ENCODE results near the gene DGKD. TPM values are rescaled to one million over a fixed set of nuclear protein-coding genes. Genes with fewer than 3 reads are reported as not detected.

DGKD gene
- total RNA-seq, 2 experiments from 2014 or later, result 147 to 156 TPM

- Mint-ChIP-seq H3K4me3 (no peak overlapping the region), H3K27ac (no peak overlapping the region)
- ATAC-seq (ENCODE audit: poor library complexity), result no peak
These were observed 99.6 kb downstream of the DGKD start for GRCh38 chr2:233453916-233454315.

GRCh38 chr2:233455006-233455405 is 100.7 kb downstream of the DGKD start:
- ChIA-PET CTCF (no interaction called here), POLR2A (no interaction called here)
- DNase-seq (no peak), ATAC-seq (ENCODE audit: poor library complexity) (no peak)
- Histone ChIP-seq H3K4me1 (ENCODE audit: insufficient read depth, low read length) (no peaks in the 10 kb centered on the region), H3K4me3 (ENCODE audit: low read length) (no peak overlapping the region), H3K36me3 (ENCODE audit: insufficient read depth, low read length) (peaks cover 95% of the 10 kb centered on the region), H3K9me3 (ENCODE audit: control insufficient read depth in 1 of 2, insufficient read depth in 1 of 2, low read length in 2 of 2) (no peaks in the 10 kb centered on the region), H3K27me3 (ENCODE audit: control insufficient read depth in 1 of 2, insufficient read depth in 2 of 2, low read length in 2 of 2) (no peaks in the 10 kb centered on the region), H3K27ac (ENCODE audit: low read depth in 1 of 2, low read length in 2 of 2) (no peak overlapping the region)
- Mint-ChIP-seq H3K4me1 (ENCODE audit: low read depth) (no peaks in the 10 kb centered on the region), H3K27me3 (no peaks in the 10 kb centered on the region), H3K9me3 (no peaks in the 10 kb centered on the region), H3K4me3 (no peak overlapping the region), H3K27ac (no peak overlapping the region), H3K36me3 (ENCODE audit: low read depth) (peaks cover 93% of the 10 kb centered on the region)
- intact Hi-C loops (cut with DNase I, micrococcal nuclease), result no loop called here
- no peak for TF ChIP-seq CTCF (IDR thresholded peaks at IDR 0.05)

More at GRCh38 chr2:233453916-233454315, 99.6 kb downstream of the DGKD start:
- intact Hi-C loops (cut with DNase I, micrococcal nuclease), result no loop called here
- H3K27me3 ChIP-seq (ENCODE audit: control insufficient read depth in 1 of 2, insufficient read depth in 2 of 2, low read length in 2 of 2), result no peaks in the 10 kb centered on the region
- Mint-ChIP-seq H3K27me3 (no peaks in the 10 kb centered on the region), H3K9me3 (no peaks in the 10 kb centered on the region), H3K36me3 (ENCODE audit: low read depth) (peaks cover 93% of the 10 kb centered on the region), H3K4me1 (ENCODE audit: low read depth) (no peaks in the 10 kb centered on the region)
- no peaks in the 10 kb centered on the region for H3K9me3 ChIP-seq (ENCODE audit: control insufficient read depth in 1 of 2, insufficient read depth in 1 of 2, low read length in 2 of 2)
- peaks cover 95% of the 10 kb centered on the region for H3K36me3 ChIP-seq (ENCODE audit: insufficient read depth, low read length)
- no peaks in the 10 kb centered on the region for H3K4me1 ChIP-seq (ENCODE audit: insufficient read depth, low read length)
- CTCF ChIA-PET, result no interaction called here
- no peak overlapping the region for H3K27ac ChIP-seq (ENCODE audit: low read depth in 1 of 2, low read length in 2 of 2)
- DNase-seq, result no peak
- H3K4me3 ChIP-seq (ENCODE audit: low read length), result no peak overlapping the region
- POLR2A ChIA-PET, result interaction anchor here (1.0 kb wide), 1 partner anchor 32 kb away, joined by 4 read pairs; no protein-coding TSS in a partner anchor
- TF ChIP-seq CTCF (IDR thresholded peaks at IDR 0.05), result no peak

GRCh38 chr2:233455491-233455890 is 101.2 kb downstream of the DGKD start:
- no peak for DNase-seq
- Mint-ChIP-seq H3K4me1 (ENCODE audit: low read depth) (no peaks in the 10 kb centered on the region), H3K27me3 (no peaks in the 10 kb centered on the region), H3K9me3 (no peaks in the 10 kb centered on the region), H3K4me3 (no peak overlapping the region), H3K27ac (no peak overlapping the region), H3K36me3 (ENCODE audit: low read depth) (peaks cover 95% of the 10 kb centered on the region)
- intact Hi-C loops (cut with DNase I, micrococcal nuclease), result no loop called here
- TF ChIP-seq CTCF (IDR thresholded peaks at IDR 0.05), result no peak
- ChIA-PET CTCF (no interaction called here), POLR2A (no interaction called here)
- ATAC-seq (ENCODE audit: poor library complexity), result no peak
- Histone ChIP-seq H3K4me3 (ENCODE audit: low read length) (no peak overlapping the region), H3K9me3 (ENCODE audit: control insufficient read depth in 1 of 2, insufficient read depth in 1 of 2, low read length in 2 of 2) (no peaks in the 10 kb centered on the region), H3K36me3 (ENCODE audit: insufficient read depth, low read length) (peaks cover 95% of the 10 kb centered on the region), H3K27ac (ENCODE audit: low read depth in 1 of 2, low read length in 2 of 2) (no peak overlapping the region), H3K4me1 (ENCODE audit: insufficient read depth, low read length) (no peaks in the 10 kb centered on the region), H3K27me3 (ENCODE audit: control insufficient read depth in 1 of 2, insufficient read depth in 2 of 2, low read length in 2 of 2) (no peaks in the 10 kb centered on the region)

Data from CD4-positive, alpha-beta T cell (primary cell).